HEK293 (cell line): ENCODE results near the gene HMGN4.

Experiments used
- CTCF ChIA-PET: fragments of 350-600 bp; formaldehyde crosslinking; extraction: SDS; loops from one replicate; lab custom pipeline; 2021; ENCODE audit warnings: antibody characterized with exemption; lab: Yijun Ruan, JAX
- POLR2A ChIA-PET: fragments of 300-600 bp; formaldehyde crosslinking; extraction: SDS; loops from one replicate; lab custom pipeline; 2020; ENCODE audit warnings: antibody characterized with exemption, inconsistent platforms; lab: Yijun Ruan, JAX
- H3K27ac ChIP-seq: fragments of 200-500 bp; sonication (Bioruptor generic); 2 replicates; pipeline ENCODE4 v1.5.1; 2014; ENCODE audit warnings: low read depth, low read length, control low read depth, inconsistent platforms; ENCODE audit errors: extremely low read depth
- H3K36me3 ChIP-seq, 2 experiments: fragments of 200-500 bp in 1 of 2; sonication (Bioruptor generic) in 1 of 2; 1 replicate in 1 of 2; 2 replicates in 1 of 2; pipeline ENCODE4 v1.5.1; 2014 to 2017; ENCODE audit warnings: inconsistent platforms in 2 of 2, low read length in 2 of 2; ENCODE audit not compliant: control insufficient read depth in 2 of 2, insufficient read depth in 1 of 2
- H3K4me1 ChIP-seq: fragments of 200-500 bp; sonication (Bioruptor generic); 2 replicates; pipeline ENCODE4 v1.5.1; 2014; ENCODE audit warnings: mild to moderate bottlenecking, low read length, inconsistent platforms; ENCODE audit not compliant: control insufficient read depth, insufficient read depth
- H3K4me3 ChIP-seq: 2 replicates; pipeline ENCODE4 v1.5.1; 2011; ENCODE audit warnings: low read depth, mild to moderate bottlenecking, control low read depth, low read length, moderate library complexity
- H3K9me3 ChIP-seq: fragments of 200-500 bp; sonication (Bioruptor generic); 2 replicates; pipeline ENCODE4 v1.5.1; 2014; ENCODE audit warnings: low read depth, low read length, inconsistent platforms; ENCODE audit not compliant: control insufficient read depth, insufficient read depth
- ELK4 ChIP-seq: IDR thresholded peaks from 2 replicates; pipeline ENCODE4 v1.6.1; 2011; ENCODE audit warnings: mild to moderate bottlenecking, low read depth, low read length, borderline replicate concordance
- GLIS1 ChIP-seq: fragments of 450-650 bp; formaldehyde crosslinking; IDR thresholded peaks from 2 replicates; pipeline ENCODE4 v1.5.1; 2016; ENCODE audit warnings: missing biosample characterization, missing genetic modification characterization
- HOXA7 ChIP-seq: sonication (generic); formaldehyde crosslinking; IDR thresholded peaks from 2 replicates; pipeline ENCODE4 v1.8.1; 2022; ENCODE audit warnings: missing genetic modification reagents, borderline replicate concordance
- HOXC10 ChIP-seq: sonication (generic); formaldehyde crosslinking; IDR thresholded peaks from 2 replicates; pipeline ENCODE4 v1.8.1; 2023; ENCODE audit warnings: mild to moderate bottlenecking, missing genetic modification reagents
- MZF1 ChIP-seq: fragments of 450-650 bp; formaldehyde crosslinking; IDR thresholded peaks from 2 replicates; pipeline ENCODE4 v1.5.1; 2017; ENCODE audit warnings: missing biosample characterization, missing genetic modification characterization, borderline replicate concordance
- PRDM2 ChIP-seq: fragments of 450-650 bp; formaldehyde crosslinking; IDR thresholded peaks from 2 replicates; pipeline ENCODE4 v1.5.1; 2016; ENCODE audit warnings: missing biosample characterization, missing genetic modification characterization, borderline replicate concordance
- REST ChIP-seq: fragments of 450-650 bp; formaldehyde crosslinking; IDR thresholded peaks from 2 replicates; pipeline ENCODE4 v1.5.1; 2016; ENCODE audit warnings: missing biosample characterization, missing genetic modification characterization
- ZBTB1 ChIP-seq: fragments of 450-650 bp; formaldehyde crosslinking; IDR thresholded peaks from 2 replicates; pipeline ENCODE4 v1.5.1; 2016; ENCODE audit warnings: missing biosample characterization, missing genetic modification characterization
- ZBTB49 ChIP-seq: fragments of 450-650 bp; formaldehyde crosslinking; IDR thresholded peaks from 2 replicates; pipeline ENCODE4 v1.5.1; 2016; ENCODE audit warnings: missing biosample characterization, missing genetic modification characterization, low read depth
- ZNF114 ChIP-seq: fragments of 450-650 bp; formaldehyde crosslinking; IDR thresholded peaks from 2 replicates; pipeline ENCODE4 v1.5.0; 2017; ENCODE audit warnings: missing biosample characterization, missing genetic modification characterization
- ZNF175 ChIP-seq: fragments of 450-650 bp; formaldehyde crosslinking; IDR thresholded peaks from 2 replicates; pipeline ENCODE4 v1.5.1; 2016; ENCODE audit warnings: missing biosample characterization, missing genetic modification characterization
- ZNF274 ChIP-seq, 2 experiments: fragments of 200-500 bp in 1 of 2; fragments of 450-650 bp in 1 of 2; sonication (Bioruptor generic) in 1 of 2; formaldehyde crosslinking in 1 of 2; IDR thresholded peaks; 2 replicates each; pipeline versions ENCODE4 v1.5.1 to v1.6.1; 2014 to 2016; ENCODE audit warnings: borderline replicate concordance in 1 of 2, inconsistent platforms in 1 of 2, low read length in 1 of 2, missing biosample characterization in 1 of 2, missing genetic modification characterization in 1 of 2
- ZNF324 ChIP-seq: fragments of 450-650 bp; formaldehyde crosslinking; IDR thresholded peaks from 2 replicates; pipeline ENCODE4 v1.5.1; 2016; ENCODE audit warnings: missing biosample characterization, missing genetic modification characterization
- ZNF449 ChIP-seq: fragments of 450-650 bp; formaldehyde crosslinking; IDR thresholded peaks from 2 replicates; pipeline ENCODE4 v1.5.1; 2017; ENCODE audit warnings: missing biosample characterization, mild to moderate bottlenecking, missing genetic modification characterization, moderate library complexity
- ZNF549 ChIP-seq: fragments of 450-650 bp; IDR thresholded peaks from 2 replicates; pipeline ENCODE4 v1.5.1; 2018; ENCODE audit warnings: missing biosample characterization, missing genetic modification characterization, mild to moderate bottlenecking, inconsistent platforms, moderate library complexity
- ZNF596 ChIP-seq: fragments of 450-650 bp; IDR thresholded peaks from 2 replicates; pipeline ENCODE4 v1.5.0; 2018; ENCODE audit warnings: missing biosample characterization, mild to moderate bottlenecking, missing genetic modification characterization, moderate library complexity
- ZNF747 ChIP-seq: fragments of 450-650 bp; formaldehyde crosslinking; IDR thresholded peaks from 2 replicates; pipeline ENCODE4 v1.5.1; 2016; ENCODE audit warnings: missing biosample characterization, missing genetic modification characterization
- ZNF785 ChIP-seq: fragments of 450-650 bp; formaldehyde crosslinking; IDR thresholded peaks from 2 replicates; pipeline ENCODE4 v1.5.1; 2016; ENCODE audit warnings: missing biosample characterization, missing genetic modification characterization
- ZSCAN23 ChIP-seq: fragments of 450-650 bp; formaldehyde crosslinking; IDR thresholded peaks from 2 replicates; pipeline ENCODE4 v1.5.1; 2016; ENCODE audit warnings: missing biosample characterization, missing genetic modification characterization
- ZSCAN30 ChIP-seq: fragments of 450-650 bp; IDR thresholded peaks from 2 replicates; pipeline ENCODE4 v1.5.1; 2018; ENCODE audit warnings: missing biosample characterization, mild to moderate bottlenecking, missing genetic modification characterization, moderate library complexity

Gene HMGN4

GRCh38 chr6:26568601-26569432 is 30.7 kb downstream of the HMGN4 start:
- Histone ChIP-seq H3K36me3 (no peaks in the 10 kb centered on the region), H3K4me3 (peak overlapping the region; percentile 70), H3K27ac (peak overlapping the region; percentile 62), H3K4me1 (no peaks in the 10 kb centered on the region), H3K9me3 (no peaks in the 10 kb centered on the region)
- POLR2A ChIA-PET = interaction anchor here (0.6 to 3.0 kb wide), 12 partner anchors 10 to 604 kb away, joined by 3 to 9 read pairs (median 6); partner anchors contain the start of gene HMGN4
- CTCF ChIA-PET = interaction anchor here (0.6 to 3.0 kb wide), 10 partner anchors 10 to 261 kb away, joined by 3 to 14 read pairs (median 4); partner anchors contain the start of gene HMGN4
- no peak for TF ChIP-seq PRDM2 (tag by site-specific recombination)
- no peak for TF ChIP-seq ZNF449 (tag by site-specific recombination)
- no peak for TF ChIP-seq ZNF114 (tag by site-specific recombination)
- TF ChIP-seq ZNF747 (tag by site-specific recombination) = no peak
- peak; percentile 55 for TF ChIP-seq ZSCAN30 (tag by site-specific recombination)
- TF ChIP-seq REST (tag by site-specific recombination) = no peak
- TF ChIP-seq HOXC10 (CRISPR knock-in tag) = no peak
- TF ChIP-seq MZF1 (tag by site-specific recombination) = peak; percentile 19; the same call in 1 of the 2 replicates
- TF ChIP-seq ZNF324 (tag by site-specific recombination) = peak; percentile 84; the same call in 1 of the 2 replicates
- no peak for TF ChIP-seq ELK4
- no peak for TF ChIP-seq HOXA7 (CRISPR knock-in tag)
- TF ChIP-seq ZBTB49 = no peak
- TF ChIP-seq ZNF549 (tag by site-specific recombination) = no peak
- TF ChIP-seq ZSCAN23 (tag by site-specific recombination) = 0 out of 2 replicates have a peak, but pooled peaks have one; percentile 50
- no peak for TF ChIP-seq ZNF274 (IDR thresholded peaks at IDR 0.05; ENCODE audit: low read length)
- no peak for TF ChIP-seq ZNF274 (tag by site-specific recombination; IDR thresholded peaks at IDR 0.05; ENCODE audit: borderline replicate concordance)
- peak; percentile 44; the same call in 1 of the 2 replicates for TF ChIP-seq ZNF785 (tag by site-specific recombination)
- TF ChIP-seq GLIS1 (tag by site-specific recombination) = no peak
- no peak for TF ChIP-seq ZNF175 (tag by site-specific recombination)
- TF ChIP-seq ZNF596 (tag by site-specific recombination) = no peak
- no peak for TF ChIP-seq ZBTB1 (tag by site-specific recombination)
